Measurements from ENCODE around the gene PLEKHG2.

DNA sequence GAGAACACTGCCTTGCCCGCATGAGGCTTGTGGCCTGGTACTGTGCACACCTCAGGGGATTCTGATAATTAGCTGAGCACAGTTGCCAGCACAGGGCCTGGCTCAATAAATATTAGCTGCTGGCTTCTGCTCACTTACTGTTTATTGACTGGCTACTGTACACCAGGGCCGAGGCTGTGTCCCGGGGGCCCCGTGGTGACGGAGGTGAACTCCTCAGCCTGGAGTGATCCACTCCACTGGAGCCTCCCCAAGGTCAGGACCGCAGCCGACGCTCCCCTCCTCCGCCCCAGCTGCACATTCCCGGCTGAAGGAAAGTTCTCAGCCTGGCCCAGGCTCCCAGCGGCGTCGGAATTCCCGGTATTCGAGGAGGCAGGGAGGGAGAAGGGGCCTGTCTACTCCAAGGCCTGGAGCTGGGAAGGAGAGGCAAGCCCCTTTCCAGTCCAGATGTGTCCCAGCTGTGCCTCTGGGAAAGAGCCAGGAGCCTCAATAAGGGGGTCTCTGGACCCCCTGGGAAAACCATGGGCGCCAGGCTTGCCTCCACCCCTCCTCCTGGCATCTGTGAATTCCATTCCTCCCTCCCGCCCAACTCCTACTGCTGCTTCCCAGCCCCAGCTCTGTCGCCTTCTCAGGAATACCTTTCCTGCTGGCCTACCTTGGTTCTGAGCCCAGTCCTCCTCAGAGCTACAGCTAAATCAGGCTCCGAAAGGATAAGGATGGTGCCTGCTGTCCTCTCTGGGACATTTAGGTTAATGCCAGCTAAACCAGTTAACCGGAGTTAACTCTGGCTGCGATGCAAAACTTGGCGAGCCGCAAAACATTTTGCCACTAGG is 16.0 kb downstream of the PLEKHG2 start:
- TF ChIP-seq, protein P1, sequence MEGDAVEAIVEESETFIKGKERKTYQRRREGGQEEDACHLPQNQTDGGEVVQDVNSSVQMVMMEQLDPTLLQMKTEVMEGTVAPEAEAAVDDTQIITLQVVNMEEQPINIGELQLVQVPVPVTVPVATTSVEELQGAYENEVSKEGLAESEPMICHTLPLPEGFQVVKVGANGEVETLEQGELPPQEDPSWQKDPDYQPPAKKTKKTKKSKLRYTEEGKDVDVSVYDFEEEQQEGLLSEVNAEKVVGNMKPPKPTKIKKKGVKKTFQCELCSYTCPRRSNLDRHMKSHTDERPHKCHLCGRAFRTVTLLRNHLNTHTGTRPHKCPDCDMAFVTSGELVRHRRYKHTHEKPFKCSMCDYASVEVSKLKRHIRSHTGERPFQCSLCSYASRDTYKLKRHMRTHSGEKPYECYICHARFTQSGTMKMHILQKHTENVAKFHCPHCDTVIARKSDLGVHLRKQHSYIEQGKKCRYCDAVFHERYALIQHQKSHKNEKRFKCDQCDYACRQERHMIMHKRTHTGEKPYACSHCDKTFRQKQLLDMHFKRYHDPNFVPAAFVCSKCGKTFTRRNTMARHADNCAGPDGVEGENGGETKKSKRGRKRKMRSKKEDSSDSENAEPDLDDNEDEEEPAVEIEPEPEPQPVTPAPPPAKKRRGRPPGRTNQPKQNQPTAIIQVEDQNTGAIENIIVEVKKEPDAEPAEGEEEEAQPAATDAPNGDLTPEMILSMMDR (IDR thresholded peaks at IDR 0.05; ENCODE audit: low read depth, low read length), result no peak
- TF ChIP-seq EZH2phosphoT487 (IDR thresholded peaks at IDR 0.05; ENCODE audit: low read depth), result no peak

All from OCI-LY3 (cell line).